AG09319 (cell line): ENCODE data around the gene SPOCK1.

Source experiments
- DNase-seq: peaks from one replicate; pipeline ENCODE4 v3.0.0-alpha.2; 2010; ENCODE audit warnings: low read depth; ENCODE audit errors: extremely low read depth
- CTCF ChIP-seq: IDR thresholded peaks from 2 replicates; pipeline ENCODE4 v1.5.1; 2011; ENCODE audit warnings: low read depth, mild to moderate bottlenecking, inconsistent platforms, low read length, moderate library complexity

SPOCK1 gene

GRCh38 chr5:137200906-137201700 is 298.0 kb downstream of the SPOCK1 start:
- DNase-seq: no peak
- TF ChIP-seq CTCF: no peak

- no peak for DNase-seq
- TF ChIP-seq CTCF: peak; percentile 8; the same call in 1 of the 2 replicates
Observed at GRCh38 chr5:137199966-137200365, 299.2 kb downstream of the SPOCK1 start.

GRCh38 chr5:137199201-137199600 is 299.9 kb downstream of the SPOCK1 start:
- no peak for TF ChIP-seq CTCF
- DNase-seq: no peak

DNA sequence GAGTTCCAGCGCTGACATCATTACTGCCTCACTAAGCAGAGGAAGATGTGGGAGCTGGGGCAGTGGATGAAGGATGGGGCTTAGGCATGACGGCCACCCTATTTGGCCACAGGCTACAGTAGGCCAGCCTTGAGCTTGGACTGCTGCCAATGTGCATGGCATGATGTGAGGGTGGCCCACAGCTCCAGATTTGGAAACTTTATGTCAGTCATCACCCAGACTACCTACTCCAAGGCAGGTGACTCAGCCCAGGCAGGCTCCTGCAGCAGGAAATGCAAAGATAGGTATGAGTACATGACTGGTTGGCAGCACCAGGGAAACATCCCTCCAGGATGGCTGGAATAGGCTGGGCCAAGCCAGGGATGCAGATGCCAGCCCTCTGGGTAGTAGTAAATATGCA is 303.6 kb downstream of the SPOCK1 start:
- no peak for TF ChIP-seq CTCF
- DNase-seq: no peak

GRCh38 chr5:137194300-137194699 is 304.8 kb downstream of the SPOCK1 start:
- DNase-seq: no peak
- TF ChIP-seq CTCF: no peak

DNA sequence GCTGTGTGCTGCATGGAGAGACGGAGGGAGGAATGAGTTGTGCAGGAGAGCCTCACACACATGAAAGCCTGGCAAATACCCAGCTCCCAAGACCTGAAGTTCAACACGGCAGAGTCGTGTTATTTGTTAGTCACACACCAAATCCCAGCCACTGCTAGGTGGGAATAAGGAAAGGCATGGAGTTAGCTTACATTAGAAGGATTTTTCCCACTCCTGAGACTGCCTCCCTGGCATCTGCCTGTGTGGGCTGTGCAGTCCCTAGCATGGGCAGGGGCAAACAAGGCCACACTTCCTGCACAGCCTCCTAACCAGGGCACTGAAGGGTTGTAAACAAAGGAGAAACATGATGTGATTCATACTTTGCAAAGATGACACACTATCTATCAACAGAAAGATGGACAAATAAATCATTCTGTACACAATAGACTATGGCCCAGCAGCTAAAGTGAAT is 306.8 kb downstream of the SPOCK1 start:
- TF ChIP-seq CTCF: no peak
- no peak for DNase-seq

GRCh38 chr5:137191179-137191578 is 307.9 kb downstream of the SPOCK1 start:
- TF ChIP-seq CTCF: no peak
- DNase-seq: no peak
